VCaP (cell line): Measurements from ENCODE around the gene C1QA.

Experiments
- H3K27ac ChIP-seq: fragments of 450-650 bp; 2 replicates; pipeline ENCODE4 v1.5.1; 2017
- TF ChIP-seq, protein P1 (sequence below): fragments of 450-650 bp; conservative IDR thresholded peaks from 2 replicates; pipeline ENCODE4 v1.5.1; 2017; ENCODE audit warnings: mild to moderate bottlenecking, moderate library complexity

C1QA gene

DNA sequence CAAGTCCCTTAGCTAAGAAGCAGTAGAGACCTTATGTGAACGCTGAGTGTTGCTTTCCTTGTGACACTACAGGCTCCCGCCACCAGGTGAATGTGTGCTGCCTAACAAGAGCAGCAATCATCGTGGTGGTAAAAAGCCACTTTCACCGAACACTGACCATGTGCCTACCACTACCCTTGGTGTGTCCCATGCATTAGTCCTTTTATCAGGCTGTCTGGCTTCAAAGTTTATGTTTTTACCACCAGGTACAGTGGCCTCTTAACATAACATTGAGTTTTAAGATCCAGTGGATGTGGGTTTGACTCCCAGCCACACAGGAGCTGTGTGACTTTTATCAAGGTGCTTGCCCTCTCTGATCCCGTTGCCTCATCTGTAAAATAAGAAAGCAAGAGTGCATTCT, 18.3 kb downstream of the C1QA start:
- H3K27ac ChIP-seq, result no peak overlapping the region
- TF ChIP-seq, protein P1, sequence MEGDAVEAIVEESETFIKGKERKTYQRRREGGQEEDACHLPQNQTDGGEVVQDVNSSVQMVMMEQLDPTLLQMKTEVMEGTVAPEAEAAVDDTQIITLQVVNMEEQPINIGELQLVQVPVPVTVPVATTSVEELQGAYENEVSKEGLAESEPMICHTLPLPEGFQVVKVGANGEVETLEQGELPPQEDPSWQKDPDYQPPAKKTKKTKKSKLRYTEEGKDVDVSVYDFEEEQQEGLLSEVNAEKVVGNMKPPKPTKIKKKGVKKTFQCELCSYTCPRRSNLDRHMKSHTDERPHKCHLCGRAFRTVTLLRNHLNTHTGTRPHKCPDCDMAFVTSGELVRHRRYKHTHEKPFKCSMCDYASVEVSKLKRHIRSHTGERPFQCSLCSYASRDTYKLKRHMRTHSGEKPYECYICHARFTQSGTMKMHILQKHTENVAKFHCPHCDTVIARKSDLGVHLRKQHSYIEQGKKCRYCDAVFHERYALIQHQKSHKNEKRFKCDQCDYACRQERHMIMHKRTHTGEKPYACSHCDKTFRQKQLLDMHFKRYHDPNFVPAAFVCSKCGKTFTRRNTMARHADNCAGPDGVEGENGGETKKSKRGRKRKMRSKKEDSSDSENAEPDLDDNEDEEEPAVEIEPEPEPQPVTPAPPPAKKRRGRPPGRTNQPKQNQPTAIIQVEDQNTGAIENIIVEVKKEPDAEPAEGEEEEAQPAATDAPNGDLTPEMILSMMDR, result peak; percentile 48; the same call in 1 of the 2 replicates

DNA sequence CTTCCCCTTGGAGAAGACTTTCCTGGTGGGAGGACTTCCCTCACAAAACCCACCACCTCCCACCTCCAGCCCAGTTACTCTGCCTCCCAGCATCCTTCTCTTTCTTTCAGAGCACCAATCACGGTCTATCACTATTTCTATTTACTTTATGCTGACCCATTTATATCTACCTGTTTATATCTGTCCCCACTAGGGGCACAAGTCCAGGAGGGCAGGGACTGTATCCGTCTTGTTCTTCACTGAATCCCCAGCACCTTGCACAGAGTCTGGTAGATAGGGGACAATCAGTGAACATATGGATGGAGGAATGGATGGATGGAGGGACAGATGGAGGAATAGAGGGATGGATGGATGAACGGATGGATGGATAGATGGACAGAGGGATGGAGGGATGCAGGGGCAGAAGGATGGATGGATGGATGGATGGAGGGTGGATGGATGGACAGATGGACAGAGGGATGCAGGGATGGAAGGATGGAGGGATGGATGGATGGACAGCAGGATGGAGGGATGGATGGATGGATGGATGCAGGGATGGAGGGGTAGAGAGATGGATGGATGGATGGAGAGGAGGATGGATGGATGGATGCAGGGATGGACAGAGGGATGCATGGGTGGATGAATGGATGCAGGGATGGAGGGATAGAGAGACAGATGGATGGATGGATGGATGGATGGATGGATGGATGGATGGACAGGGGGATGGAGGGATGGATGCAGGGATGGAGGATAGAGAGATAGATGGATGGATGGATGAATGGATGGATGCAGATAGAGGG, 22.1 kb downstream of the C1QA start:
- no peak overlapping the region for H3K27ac ChIP-seq
- TF ChIP-seq, protein P1, result 0 out of 2 replicates have a peak, but pooled peaks have one; percentile 22

DNA sequence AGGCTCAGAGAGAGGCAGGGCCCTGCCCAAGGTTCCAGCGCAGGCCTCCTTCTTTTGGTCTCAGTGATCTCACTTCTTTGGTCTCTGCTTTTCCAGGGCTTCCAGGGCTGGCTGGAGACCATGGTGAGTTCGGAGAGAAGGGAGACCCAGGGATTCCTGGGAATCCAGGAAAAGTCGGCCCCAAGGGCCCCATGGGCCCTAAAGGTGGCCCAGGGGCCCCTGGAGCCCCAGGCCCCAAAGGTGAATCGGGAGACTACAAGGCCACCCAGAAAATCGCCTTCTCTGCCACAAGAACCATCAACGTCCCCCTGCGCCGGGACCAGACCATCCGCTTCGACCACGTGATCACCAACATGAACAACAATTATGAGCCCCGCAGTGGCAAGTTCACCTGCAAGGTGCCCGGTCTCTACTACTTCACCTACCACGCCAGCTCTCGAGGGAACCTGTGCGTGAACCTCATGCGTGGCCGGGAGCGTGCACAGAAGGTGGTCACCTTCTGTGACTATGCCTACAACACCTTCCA, 24.4 kb downstream of the C1QA start:
- H3K27ac ChIP-seq, result no peak overlapping the region
- TF ChIP-seq, protein P1, result no peak

DNA sequence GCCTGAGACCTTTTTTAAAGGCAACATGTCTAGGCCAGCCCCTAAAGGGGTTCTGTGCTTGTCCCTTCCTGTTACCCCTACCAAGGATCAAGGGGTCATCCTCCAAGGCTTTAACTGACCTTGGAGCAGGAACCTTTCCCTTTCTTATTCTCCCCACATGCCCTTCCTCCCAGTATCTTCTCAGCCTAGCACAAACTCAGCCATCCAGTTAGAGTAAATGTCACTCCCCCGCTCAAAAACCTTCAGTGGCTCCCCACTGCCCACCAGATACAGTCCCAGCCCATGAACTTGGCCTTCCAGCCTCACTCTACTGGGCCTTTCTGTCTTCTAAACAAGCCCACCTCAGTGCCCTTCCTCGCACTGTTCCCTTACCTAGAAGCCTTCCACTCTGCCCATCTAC, 25.5 kb downstream of the C1QA start:
- no peak overlapping the region for H3K27ac ChIP-seq
- TF ChIP-seq, protein P1, result no peak

DNA sequence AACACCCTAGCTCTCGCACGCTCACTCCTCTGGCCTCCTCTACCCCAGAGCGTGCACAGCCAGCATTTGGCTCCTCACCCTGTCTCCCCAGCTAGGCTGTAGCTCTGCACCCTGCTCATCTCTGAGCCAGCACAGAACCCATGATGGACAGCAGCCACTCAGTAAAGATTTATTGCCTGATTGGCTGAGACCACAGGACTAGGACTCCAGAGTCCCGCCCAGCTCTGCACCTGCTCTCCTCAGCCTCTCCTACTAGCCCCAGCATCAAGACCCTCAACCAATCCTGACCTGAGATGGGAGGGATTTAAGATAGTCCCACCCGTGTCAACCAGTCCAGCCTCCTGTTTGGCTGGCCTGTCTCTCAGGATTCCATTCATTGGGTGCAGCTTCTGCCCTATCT, 25.9 kb downstream of the C1QA start:
- no peak overlapping the region for H3K27ac ChIP-seq
- TF ChIP-seq, protein P1, result no peak

DNA sequence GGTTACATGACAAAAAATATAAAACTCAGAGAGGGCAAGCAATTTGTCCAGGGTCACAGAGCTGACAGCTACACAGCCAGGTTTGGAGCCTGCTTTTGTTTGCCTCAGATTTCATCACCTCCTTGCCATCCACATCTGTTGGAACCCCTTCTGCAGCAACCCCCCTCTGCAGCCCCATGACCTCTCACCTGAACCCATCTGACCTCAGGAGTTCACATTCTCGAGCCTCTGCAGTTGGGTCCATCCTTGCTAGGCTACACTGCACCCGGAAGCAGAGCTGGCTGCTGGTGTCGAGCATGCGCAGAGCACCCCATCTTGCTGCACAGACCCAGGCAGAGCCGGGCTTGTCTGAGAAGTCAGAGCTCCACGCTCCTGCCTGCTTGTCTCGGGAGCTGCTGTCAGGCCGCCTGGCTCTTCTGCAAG, 26.6 kb downstream of the C1QA start:
- no peak overlapping the region for H3K27ac ChIP-seq
- TF ChIP-seq, protein P1, result no peak

DNA sequence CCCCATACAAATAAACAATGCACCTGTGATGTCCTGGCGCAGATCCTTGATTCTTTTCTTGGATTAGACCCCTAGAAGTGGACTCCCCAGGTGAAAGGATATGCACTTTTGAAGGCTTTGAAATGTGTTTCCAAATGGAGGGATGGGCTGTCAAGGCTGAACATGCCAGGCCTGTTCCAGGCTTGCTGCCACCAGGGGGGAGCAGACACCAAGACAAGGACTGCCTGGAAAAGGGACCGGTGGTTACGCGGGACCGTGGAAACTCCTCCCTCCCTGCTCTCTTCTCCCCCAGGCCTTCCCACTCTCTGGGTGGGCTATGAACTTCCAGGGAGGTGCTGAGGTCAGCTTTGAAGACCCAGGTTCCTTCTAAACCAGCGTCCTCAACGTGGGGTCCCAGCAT, 29.3 kb downstream of the C1QA start:
- TF ChIP-seq, protein P1, result peak; percentile 76
- no peak overlapping the region for H3K27ac ChIP-seq
